Measurements from ENCODE around the gene HCFC1R1. TPM values are rescaled to one million over a fixed set of nuclear protein-coding genes. Genes with fewer than 3 reads are reported as not detected.

Gene HCFC1R1
- total RNA-seq, 1 experiment from 2014 or later = 20.4 TPM

DNA sequence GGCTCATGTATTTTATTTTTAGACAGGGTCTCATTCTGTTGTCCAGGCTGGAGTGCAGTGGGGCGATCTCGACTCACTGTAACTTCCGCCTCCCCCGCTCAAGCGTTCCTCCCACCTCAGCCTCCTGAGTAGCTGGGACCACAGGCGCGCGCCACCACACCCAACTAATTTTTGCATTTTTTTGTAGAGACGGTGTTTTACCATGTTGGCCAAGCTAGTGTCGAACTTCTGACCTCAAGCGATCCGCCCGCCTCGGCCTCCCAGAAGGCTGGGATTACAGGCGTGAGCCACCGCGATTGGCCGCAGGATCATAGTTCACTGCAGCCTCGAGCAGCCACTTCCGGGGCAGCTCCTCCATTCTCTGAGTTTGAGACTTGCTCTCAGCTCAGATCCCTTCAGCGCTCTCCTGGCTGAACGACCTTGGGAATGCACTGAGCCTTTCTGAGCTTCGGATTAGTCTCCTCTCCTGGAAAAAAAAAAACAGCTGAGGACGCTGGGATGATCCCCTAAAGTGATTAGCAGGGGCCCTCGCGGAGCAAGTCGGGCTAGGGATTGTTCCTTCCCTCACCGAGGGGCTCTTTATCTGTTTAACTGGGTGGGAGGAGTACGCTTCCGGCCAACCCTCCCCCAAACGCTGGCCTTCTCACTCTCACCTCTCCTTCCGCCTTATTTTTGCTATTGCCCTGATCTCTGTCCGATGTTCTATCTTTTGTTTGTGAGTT is 42.4 kb downstream of the HCFC1R1 start:
- no peaks in the 10 kb centered on the region for H3K27me3 Mint-ChIP-seq (ENCODE audit: insufficient read depth, unreplicated experiment)
- H3K36me3 Mint-ChIP-seq (ENCODE audit: insufficient read depth, unreplicated experiment) = peaks cover 5% of the 10 kb centered on the region
- intact Hi-C loops (cut with micrococcal nuclease) = loop anchor here (5.0 kb wide), 1 partner anchor 54 kb away; no protein-coding TSS in a partner anchor
- peaks cover 6% of the 10 kb centered on the region for H3K4me1 Mint-ChIP-seq (ENCODE audit: insufficient read depth, unreplicated experiment)
- H3K4me3 Mint-ChIP-seq (ENCODE audit: unreplicated experiment) = peak overlapping the region; percentile 73
- no TSS peak for BruUV-seq (replicated peaks)
- no peaks in the 10 kb centered on the region for H3K9me3 Mint-ChIP-seq (ENCODE audit: unreplicated experiment)
- ChIA-PET POLR2A (interaction anchor here (0.6 to 2.5 kb wide), 7 partner anchors 12 to 1656 kb away, joined by 3 to 19 read pairs (median 5); partner anchors contain the start of genes PAQR4 and TNFRSF12A), CTCF (interaction anchor here (0.6 to 1.1 kb wide), 6 partner anchors 9 to 56 kb away, joined by 3 to 5 read pairs (median 4); partner anchors contain the start of gene BICDL2)
- DNase-seq (ENCODE audit: unreplicated experiment) = no peak
- TF ChIP-seq, protein P1, sequence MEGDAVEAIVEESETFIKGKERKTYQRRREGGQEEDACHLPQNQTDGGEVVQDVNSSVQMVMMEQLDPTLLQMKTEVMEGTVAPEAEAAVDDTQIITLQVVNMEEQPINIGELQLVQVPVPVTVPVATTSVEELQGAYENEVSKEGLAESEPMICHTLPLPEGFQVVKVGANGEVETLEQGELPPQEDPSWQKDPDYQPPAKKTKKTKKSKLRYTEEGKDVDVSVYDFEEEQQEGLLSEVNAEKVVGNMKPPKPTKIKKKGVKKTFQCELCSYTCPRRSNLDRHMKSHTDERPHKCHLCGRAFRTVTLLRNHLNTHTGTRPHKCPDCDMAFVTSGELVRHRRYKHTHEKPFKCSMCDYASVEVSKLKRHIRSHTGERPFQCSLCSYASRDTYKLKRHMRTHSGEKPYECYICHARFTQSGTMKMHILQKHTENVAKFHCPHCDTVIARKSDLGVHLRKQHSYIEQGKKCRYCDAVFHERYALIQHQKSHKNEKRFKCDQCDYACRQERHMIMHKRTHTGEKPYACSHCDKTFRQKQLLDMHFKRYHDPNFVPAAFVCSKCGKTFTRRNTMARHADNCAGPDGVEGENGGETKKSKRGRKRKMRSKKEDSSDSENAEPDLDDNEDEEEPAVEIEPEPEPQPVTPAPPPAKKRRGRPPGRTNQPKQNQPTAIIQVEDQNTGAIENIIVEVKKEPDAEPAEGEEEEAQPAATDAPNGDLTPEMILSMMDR (IDR thresholded peaks at IDR 0.05; ENCODE audit: unreplicated experiment) = no peak
- no peak overlapping the region for H3K27ac Mint-ChIP-seq (ENCODE audit: low read depth, unreplicated experiment)

DNA sequence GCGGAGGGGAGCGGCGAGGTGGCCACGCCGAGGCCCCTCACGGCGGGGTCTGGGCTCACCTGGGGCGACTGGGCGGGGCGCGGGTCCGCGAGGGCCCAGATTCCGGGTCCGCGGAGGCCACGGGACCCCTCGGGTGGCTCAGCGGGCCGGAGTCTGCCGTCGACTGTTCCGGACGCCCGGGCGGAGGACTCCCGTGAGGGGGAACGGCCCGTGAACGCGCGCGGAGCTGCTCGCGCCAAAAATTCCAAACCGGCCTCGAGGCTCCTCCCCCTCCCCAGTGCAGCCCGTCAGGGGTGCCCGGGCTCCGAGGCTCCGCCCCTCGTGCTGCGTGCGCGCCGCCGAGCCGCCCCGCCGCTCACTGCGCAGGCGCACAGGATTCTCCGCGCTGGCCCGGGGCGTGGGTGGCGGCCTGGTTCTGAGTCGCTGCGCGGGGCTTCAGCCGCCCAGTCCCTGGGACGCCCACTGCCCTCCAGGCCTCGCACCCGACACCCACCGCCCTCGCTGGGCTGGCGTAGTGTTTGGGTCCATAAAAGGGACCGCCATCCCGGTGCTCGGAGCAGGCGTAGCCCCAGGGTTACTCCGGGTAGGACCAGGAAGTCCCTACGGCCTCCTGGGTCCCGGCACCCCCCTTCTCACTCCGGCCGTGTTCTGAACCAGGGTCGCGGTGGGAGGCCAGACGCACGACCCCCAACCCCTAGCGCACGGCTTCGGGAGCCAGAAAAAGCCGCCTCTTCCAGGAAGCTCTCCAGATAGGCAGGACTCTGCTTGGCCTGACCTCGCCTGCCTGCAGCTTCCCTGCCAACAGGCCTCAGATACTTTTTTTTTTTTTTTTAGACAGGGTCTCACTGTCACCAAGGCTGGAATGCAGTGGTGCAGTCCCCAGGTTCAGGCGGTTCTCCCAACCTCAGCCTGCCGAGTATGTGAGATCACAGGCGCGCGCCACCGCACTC is 43.2 kb downstream of the HCFC1R1 start, which contains the start of gene PKMYT1:
TSS of gene PKMYT1 (minus strand) at position 220 of the 950 bp plus-strand sequence. CDS start 789 bp downstream, outside the sequence.
- H3K36me3 Mint-ChIP-seq (ENCODE audit: insufficient read depth, unreplicated experiment) = peaks cover 5% of the 10 kb centered on the region
- ChIA-PET CTCF (interaction anchor here (0.6 to 1.1 kb wide), 6 partner anchors 42 to 60 kb away, joined by 3 to 5 read pairs (median 4); partner anchors contain the start of gene BICDL2), POLR2A (interaction anchor here (0.6 to 2.5 kb wide), 9 partner anchors 9 to 1153 kb away, joined by 3 to 19 read pairs (median 5); partner anchors contain the start of genes KREMEN2, PAQR4 and TNFRSF12A)
- H3K27ac Mint-ChIP-seq (ENCODE audit: low read depth, unreplicated experiment) = no peak within 1 kb of the TSS
- TSS peak; percentile 83 for BruUV-seq (replicated peaks)
- intact Hi-C loops (cut with micrococcal nuclease) = loop anchor here (1.0 to 5.0 kb wide), 2 partner anchors 11 to 53 kb away; partner anchors contain the start of gene PAQR4
- H3K4me3 Mint-ChIP-seq (ENCODE audit: unreplicated experiment) = peak within 1 kb of the TSS; percentile 73
- H3K27me3 Mint-ChIP-seq (ENCODE audit: insufficient read depth, unreplicated experiment) = no peaks in the 10 kb centered on the region
- peaks cover 6% of the 10 kb centered on the region for H3K4me1 Mint-ChIP-seq (ENCODE audit: insufficient read depth, unreplicated experiment)
- H3K9me3 Mint-ChIP-seq (ENCODE audit: unreplicated experiment) = no peaks in the 10 kb centered on the region
- peak; percentile 87 for DNase-seq (ENCODE audit: unreplicated experiment)
- TF ChIP-seq, protein P1 (IDR thresholded peaks at IDR 0.05; ENCODE audit: unreplicated experiment) = no peak

DNA sequence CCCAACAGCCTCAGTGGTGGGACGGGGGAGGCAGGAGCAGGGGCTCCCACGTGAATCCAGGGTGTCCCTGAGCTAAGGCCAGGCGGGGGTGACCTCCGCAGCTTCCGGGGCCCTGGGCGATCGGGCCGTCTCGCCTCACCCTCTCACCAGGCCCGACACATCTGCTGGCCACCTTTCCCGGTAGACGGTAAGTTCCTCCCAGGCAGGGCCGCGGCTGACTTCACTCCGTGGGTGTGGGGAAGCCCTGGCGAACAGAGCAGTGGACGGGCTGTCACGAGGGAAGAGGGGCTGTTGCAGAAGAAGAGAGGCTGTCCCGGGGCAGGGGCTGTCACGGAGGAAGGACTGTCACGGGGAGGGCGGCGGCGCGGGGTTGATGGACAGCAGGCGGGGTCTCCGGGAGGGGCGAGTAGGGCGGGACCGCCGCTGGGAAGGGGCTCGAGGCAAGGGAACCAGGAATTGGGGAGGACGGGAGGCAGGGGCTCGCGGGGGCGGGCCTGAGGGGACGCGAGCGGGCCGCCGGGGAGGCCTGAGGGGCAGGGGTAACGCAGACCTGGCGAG is 44.0 kb downstream of the HCFC1R1 start:
- intact Hi-C loops (cut with micrococcal nuclease) = loop anchor here (1.0 to 5.0 kb wide), 2 partner anchors 10 to 52 kb away; partner anchors contain the start of gene PAQR4

More for the DNA sequence above, 44.0 kb downstream of the HCFC1R1 start:
- Mint-ChIP-seq H3K4me1 (ENCODE audit: insufficient read depth, unreplicated experiment) (peaks cover 6% of the 10 kb centered on the region), H3K9me3 (ENCODE audit: unreplicated experiment) (no peaks in the 10 kb centered on the region), H3K27me3 (ENCODE audit: insufficient read depth, unreplicated experiment) (no peaks in the 10 kb centered on the region), H3K27ac (ENCODE audit: low read depth, unreplicated experiment) (no peak overlapping the region), H3K4me3 (ENCODE audit: unreplicated experiment) (peak overlapping the region; percentile 73), H3K36me3 (ENCODE audit: insufficient read depth, unreplicated experiment) (peaks cover 5% of the 10 kb centered on the region)
- ChIA-PET CTCF (interaction anchor here (1.0 kb wide), 1 partner anchor 59 kb away, joined by 3 read pairs; no protein-coding TSS in a partner anchor), POLR2A (interaction anchor here (0.6 to 2.5 kb wide), 7 partner anchors 8 to 79 kb away, joined by 3 to 19 read pairs (median 5); partner anchors contain the start of genes KREMEN2, PAQR4 and TNFRSF12A)
- TF ChIP-seq, protein P1 (IDR thresholded peaks at IDR 0.05; ENCODE audit: unreplicated experiment) = no peak
- TSS peak; percentile 49 for BruUV-seq (replicated peaks)
- DNase-seq (ENCODE audit: unreplicated experiment) = no peak
